GM10248 (cell line): ENCODE results near the gene ASS1.

ENCODE experiments used
- CTCF ChIA-PET: fragments of 300-600 bp; sonication (Branson Sonifier 250); formaldehyde crosslinking; extraction: SDS; loops from one replicate; lab custom pipeline; 2021; ENCODE audit warnings: antibody characterized with exemption; lab: Yijun Ruan, JAX
- POLR2A ChIA-PET: fragments of 350-650 bp; sonication (Branson Sonifier 250); formaldehyde crosslinking; extraction: SDS; loops from one replicate; lab custom pipeline; 2020; ENCODE audit warnings: antibody characterized with exemption; lab: Yijun Ruan, JAX
- DNase-seq: peaks from one replicate; pipeline ENCODE4 v3.0.0; 2012; ENCODE audit errors: extremely low spot score
- TF ChIP-seq, protein P1 (sequence below): IDR thresholded peaks from 2 replicates; pipeline ENCODE4 v1.5.1; 2012; ENCODE audit warnings: mild to moderate bottlenecking, low read depth; ENCODE audit errors: extremely low read depth, missing control alignments, control extremely low read depth

The ASS1 gene

GRCh38 chr9:130473566-130473965, 28.8 kb downstream of the ASS1 start:
- ChIA-PET POLR2A (no interaction called here), CTCF (no interaction called here)
- TF ChIP-seq, protein P1, sequence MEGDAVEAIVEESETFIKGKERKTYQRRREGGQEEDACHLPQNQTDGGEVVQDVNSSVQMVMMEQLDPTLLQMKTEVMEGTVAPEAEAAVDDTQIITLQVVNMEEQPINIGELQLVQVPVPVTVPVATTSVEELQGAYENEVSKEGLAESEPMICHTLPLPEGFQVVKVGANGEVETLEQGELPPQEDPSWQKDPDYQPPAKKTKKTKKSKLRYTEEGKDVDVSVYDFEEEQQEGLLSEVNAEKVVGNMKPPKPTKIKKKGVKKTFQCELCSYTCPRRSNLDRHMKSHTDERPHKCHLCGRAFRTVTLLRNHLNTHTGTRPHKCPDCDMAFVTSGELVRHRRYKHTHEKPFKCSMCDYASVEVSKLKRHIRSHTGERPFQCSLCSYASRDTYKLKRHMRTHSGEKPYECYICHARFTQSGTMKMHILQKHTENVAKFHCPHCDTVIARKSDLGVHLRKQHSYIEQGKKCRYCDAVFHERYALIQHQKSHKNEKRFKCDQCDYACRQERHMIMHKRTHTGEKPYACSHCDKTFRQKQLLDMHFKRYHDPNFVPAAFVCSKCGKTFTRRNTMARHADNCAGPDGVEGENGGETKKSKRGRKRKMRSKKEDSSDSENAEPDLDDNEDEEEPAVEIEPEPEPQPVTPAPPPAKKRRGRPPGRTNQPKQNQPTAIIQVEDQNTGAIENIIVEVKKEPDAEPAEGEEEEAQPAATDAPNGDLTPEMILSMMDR: no peak
- no peak for DNase-seq

DNA sequence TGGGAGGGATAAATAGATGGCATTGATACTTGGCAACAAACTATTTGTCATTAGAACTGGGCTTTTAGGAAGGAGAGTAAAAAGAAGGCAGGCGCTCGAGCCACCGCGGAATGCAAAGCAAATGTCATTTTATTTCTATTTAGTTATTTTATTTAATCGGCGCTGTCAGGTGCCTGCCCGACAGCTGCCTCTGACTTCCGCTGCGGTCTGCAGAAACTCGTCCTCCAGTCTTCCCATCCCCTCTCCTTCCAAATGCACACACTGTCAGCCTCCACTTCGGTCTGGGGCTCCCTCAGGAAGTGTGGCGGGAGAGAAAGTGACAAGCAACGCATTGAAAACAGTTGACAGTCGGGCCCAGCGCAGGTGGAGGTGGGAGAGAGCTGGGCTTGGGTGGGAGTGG, 29.3 kb downstream of the ASS1 start:
- DNase-seq: no peak
- ChIA-PET CTCF (no interaction called here), POLR2A (no interaction called here)
- TF ChIP-seq, protein P1: no peak

DNA sequence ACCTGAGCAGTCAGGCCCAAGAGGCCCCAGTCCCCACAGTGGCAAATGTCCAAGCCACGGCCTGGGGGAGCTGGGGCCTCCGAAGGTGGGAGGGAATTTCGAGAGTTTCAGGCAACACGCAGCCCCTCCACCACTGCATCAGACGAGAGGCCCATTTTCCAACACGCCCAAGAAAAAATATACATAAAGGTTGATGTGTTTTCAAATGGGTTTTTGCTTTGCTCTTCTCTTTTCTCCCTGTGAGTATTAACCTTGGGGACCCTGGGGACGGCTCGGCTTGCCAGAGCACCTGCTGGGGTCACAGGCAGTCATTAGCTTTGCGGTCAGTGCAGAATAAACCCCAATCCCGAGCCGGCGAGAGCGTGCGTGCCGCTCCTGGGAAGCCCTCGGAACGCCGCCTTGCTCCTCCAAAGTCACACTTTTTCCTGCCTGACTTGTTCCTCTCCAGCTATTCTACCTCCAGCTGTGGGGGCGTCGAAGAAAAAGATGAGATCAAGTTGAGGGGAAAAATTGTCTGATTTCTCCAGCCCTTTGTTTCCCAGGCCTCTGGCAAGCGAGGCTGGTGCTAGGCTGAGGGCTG, 31.5 kb downstream of the ASS1 start:
- ChIA-PET CTCF (interaction anchor here (0.9 kb wide), 1 partner anchor 10 kb away, joined by 3 read pairs; no protein-coding TSS in a partner anchor), POLR2A (no interaction called here)
- TF ChIP-seq, protein P1: no peak
- no peak for DNase-seq

DNA sequence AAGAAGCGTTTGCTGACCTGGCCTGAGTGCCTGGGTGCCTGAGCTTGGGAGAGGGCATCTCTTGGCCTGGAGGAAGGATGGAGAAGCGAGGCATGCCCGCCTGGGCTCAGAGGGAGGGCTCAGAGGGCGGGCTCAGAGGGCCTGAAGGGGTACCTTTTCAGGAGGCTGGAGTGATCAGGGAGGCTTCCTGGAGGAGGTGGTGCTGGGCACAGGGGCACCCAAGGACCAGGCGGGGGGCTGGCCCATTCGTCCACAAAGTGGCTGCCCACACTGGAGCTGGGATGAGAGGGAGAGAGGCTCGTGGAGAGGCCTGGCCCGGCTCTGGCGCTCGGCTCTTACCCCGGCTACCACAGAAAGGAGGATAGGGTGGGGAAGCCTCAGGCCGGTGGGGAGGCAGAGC, 32.8 kb downstream of the ASS1 start:
- no peak for DNase-seq
- TF ChIP-seq, protein P1: no peak
- ChIA-PET POLR2A (no interaction called here), CTCF (interaction anchor here (1.3 kb wide), 1 partner anchor 205 kb away, joined by 4 read pairs; no protein-coding TSS in a partner anchor)

DNA sequence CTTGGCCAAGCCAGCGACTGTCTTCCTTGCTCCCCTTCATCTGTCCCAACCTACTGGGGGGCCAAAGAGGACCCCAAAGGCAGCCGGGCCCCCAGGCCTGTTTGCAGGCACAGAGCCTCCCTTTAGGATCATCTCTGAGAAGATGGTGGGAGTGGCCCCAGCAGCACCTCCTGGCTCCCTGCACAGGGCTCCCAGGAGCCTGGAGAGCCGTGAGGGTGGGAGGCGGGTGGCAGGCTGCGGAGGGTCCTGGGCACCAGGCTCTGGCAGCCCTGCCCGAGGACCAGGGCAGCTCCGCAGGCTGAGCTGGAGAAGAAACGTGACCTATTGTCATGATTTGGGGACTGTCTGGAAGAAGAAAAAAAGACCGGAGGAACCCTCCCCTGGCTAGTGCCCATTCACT, 33.4 kb downstream of the ASS1 start:
- ChIA-PET POLR2A (no interaction called here), CTCF (interaction anchor here (1.3 kb wide), 1 partner anchor 204 kb away, joined by 4 read pairs; no protein-coding TSS in a partner anchor)
- no peak for DNase-seq
- TF ChIP-seq, protein P1: no peak

DNA sequence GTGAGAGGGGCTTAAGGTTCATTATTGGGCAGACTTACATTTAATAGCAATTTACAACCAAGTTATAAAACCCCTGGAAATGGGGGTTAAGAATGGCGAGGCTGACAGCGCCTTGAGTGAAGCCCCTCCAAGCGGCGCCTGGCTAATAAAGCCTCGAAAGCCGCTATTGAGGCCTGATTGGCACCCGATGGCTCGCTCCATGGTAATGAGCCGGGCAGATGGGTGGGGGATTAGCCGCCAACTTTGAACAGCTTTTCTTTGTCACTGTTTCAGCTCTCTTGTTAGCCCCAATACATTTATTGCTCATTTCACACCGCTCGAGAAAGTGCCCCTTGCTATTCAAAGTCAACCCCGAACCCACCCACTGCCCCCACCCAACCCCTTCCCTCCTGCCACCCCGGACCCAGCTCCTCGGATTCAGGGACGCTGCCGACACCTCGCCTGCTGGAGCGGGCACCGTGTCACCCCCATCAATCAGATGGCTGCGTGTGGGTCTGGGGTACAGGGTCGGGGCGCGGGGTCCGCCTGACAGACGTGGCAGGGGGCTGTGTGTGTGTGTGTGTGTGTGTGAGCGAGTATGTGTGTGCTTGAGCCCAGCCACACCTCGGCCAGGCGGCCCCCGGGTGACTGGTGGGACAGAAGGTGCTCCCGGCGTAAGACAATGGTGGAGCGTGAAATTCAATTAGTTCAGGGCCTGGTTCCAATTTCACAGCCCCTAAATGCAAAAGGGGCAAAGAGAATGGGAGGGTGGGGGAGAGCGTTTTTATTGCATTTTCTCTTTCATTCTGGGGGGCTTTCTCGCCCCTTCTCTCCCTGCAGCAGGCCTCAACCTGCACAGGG, 34.2 kb downstream of the ASS1 start:
- TF ChIP-seq, protein P1: no peak
- ChIA-PET POLR2A (no interaction called here), CTCF (no interaction called here)
- no peak for DNase-seq
